NCI-H1417 (cell line): ENCODE measurements around the gene CLCNKB.
"Not testable (repeated sequence)": the region's sequence is repeated elsewhere in the genome, so short reads cannot be mapped to it uniquely, and the experiment has no call there.

ENCODE experiments used
- DNase-seq, 3 experiments: peaks; one replicate each; lab custom pipeline; 2025; lab: John Stamatoyannopoulos, UW

CLCNKB gene

GRCh38 chr1:16043521-16043920 is at the start of gene CLCNKB:
TSS of gene CLCNKB (plus strand) at chr1:16043782. CDS start at chr1:16044493, 711 bp downstream.
- DNase-seq: peak; percentile 40 to 73 (median 64)

GRCh38 chr1:15994081-15994480 is 49.5 kb upstream of the CLCNKB start:
- no peak for DNase-seq

- DNase-seq: peak in 2 of 3 experiments; percentile 10 to 35
Measured at GRCh38 chr1:15994590-15995351, 48.8 kb upstream of the CLCNKB start.

GRCh38 chr1:15997076-15997585 is 46.5 kb upstream of the CLCNKB start:
- no peak for DNase-seq

- no peak for DNase-seq
Measured at GRCh38 chr1:15997637-15998280, 45.8 kb upstream of the CLCNKB start.

- no peak for DNase-seq
Measured at GRCh38 chr1:15998929-15999328, 44.7 kb upstream of the CLCNKB start.

GRCh38 chr1:16001274-16001673 is 42.3 kb upstream of the CLCNKB start:
- DNase-seq: not testable (repeated sequence)

GRCh38 chr1:16005597-16005996 is 38.0 kb upstream of the CLCNKB start:
- no peak for DNase-seq

GRCh38 chr1:16006010-16006409 is 37.6 kb upstream of the CLCNKB start:
- no peak for DNase-seq

- peak in 1 of 3 experiments; percentile 8 for DNase-seq
Measured at GRCh38 chr1:16006552-16007485, 36.8 kb upstream of the CLCNKB start.

- DNase-seq: no peak
Measured at GRCh38 chr1:16007671-16008341, 35.8 kb upstream of the CLCNKB start.

- peak; percentile 61 to 87 (median 66) for DNase-seq
Measured at GRCh38 chr1:16009030-16009460, 34.5 kb upstream of the CLCNKB start.

- DNase-seq: no peak
Measured at GRCh38 chr1:16009678-16010077, 33.9 kb upstream of the CLCNKB start.

GRCh38 chr1:16010837-16011236 is 32.7 kb upstream of the CLCNKB start:
- no peak for DNase-seq

GRCh38 chr1:16011936-16012589 is 31.5 kb upstream of the CLCNKB start:
- no peak for DNase-seq

- peak in 2 of 3 experiments; percentile 72 to 79 for DNase-seq
Measured at GRCh38 chr1:16012590-16013219, 30.9 kb upstream of the CLCNKB start.

- peak in 2 of 3 experiments; percentile 70 to 72 for DNase-seq
Measured at GRCh38 chr1:16013220-16013907, 30.2 kb upstream of the CLCNKB start.

GRCh38 chr1:16013908-16014258 is 29.7 kb upstream of the CLCNKB start:
- DNase-seq: no peak

GRCh38 chr1:16014509-16015482 is 28.8 kb upstream of the CLCNKB start:
- DNase-seq: no peak
